Stimulated activated CD8-positive, alpha-beta memory T cell treated with anti-CD3 and anti-CD28 coated beads, Interleukin-15, amount 100 ng/mL, for 48 hours (primary cell): ENCODE data around the gene TAAR2.
"Not testable (repeated sequence)": the region's sequence is repeated elsewhere in the genome, so short reads cannot be mapped to it uniquely, and the experiment has no call there.

Source experiments
- DNase-seq, 2 donors: peaks; one replicate each; pipeline ENCODE4 v3.0.0-alpha.2; 2020; ENCODE audit warnings: low read depth in 2 of 2

TAAR2 gene, protein sequence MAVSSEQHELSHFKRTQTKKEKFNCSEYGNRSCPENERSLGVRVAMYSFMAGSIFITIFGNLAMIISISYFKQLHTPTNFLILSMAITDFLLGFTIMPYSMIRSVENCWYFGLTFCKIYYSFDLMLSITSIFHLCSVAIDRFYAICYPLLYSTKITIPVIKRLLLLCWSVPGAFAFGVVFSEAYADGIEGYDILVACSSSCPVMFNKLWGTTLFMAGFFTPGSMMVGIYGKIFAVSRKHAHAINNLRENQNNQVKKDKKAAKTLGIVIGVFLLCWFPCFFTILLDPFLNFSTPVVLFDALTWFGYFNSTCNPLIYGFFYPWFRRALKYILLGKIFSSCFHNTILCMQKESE

GRCh38 chr6:132624175-132624574 is at the start of gene TAAR2:
Gene TAAR2 (minus strand): TSS chr6:132624275. CDS start chr6:132624275, 0 bp downstream.
- no peak for DNase-seq

DNA sequence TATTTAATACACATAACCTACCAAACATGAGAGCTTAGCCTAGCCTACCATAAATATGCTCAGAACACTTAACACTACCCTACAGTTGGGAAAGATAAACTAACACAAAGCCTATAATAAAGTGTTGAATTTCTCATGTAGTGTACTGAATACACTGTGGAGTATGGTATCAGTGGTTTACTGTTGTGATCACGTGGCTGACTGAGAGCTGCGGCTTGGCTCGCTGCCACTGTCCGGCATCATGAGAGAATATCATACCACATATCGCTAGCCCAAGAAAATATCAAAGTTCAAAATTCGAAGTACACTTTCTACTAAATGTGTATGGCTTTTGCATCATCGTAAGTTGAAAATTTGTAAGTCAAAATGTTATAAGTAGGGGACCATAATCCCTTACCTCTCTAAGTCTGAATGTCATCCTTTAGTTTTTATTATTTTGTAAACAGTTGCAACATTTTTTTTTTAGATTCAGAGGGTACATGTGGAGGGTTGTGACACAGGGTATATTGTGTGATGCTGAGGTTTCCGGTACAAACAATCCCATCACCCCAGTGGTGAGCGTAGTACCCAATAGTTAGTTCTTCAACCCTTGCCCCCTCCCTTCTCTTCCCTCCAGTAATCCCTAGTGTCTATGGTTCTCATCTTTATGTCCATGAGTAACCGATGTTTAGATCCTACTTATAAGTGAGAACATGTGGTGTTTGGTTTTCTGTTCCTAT is 49.5 kb upstream of the TAAR2 start:
- no peak for DNase-seq

DNA sequence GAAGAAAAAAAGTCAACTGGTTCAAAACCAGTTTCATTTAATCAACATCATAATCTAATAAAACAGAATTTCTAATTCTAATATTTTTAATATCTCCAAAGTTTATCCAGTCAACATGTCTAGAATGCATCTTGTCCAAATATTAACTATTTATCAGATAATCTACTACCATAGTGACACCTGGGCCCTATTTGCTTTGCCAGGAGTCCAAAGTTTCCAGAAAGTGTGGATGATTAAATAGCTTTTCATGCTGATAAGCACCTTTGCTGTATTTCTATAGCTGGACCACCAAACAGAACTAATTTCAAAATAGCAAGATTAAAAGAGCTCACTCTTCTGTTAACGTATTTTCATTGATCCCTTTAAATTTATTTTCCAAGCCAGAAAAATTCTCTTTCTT is 47.2 kb upstream of the TAAR2 start:
- DNase-seq: no peak

GRCh38 chr6:132669690-132670291 is 45.7 kb upstream of the TAAR2 start:
- DNase-seq: no peak

GRCh38 chr6:132666118-132666517 is 42.0 kb upstream of the TAAR2 start:
- DNase-seq: no peak

GRCh38 chr6:132664309-132665034 is 40.4 kb upstream of the TAAR2 start:
- no peak for DNase-seq

DNA sequence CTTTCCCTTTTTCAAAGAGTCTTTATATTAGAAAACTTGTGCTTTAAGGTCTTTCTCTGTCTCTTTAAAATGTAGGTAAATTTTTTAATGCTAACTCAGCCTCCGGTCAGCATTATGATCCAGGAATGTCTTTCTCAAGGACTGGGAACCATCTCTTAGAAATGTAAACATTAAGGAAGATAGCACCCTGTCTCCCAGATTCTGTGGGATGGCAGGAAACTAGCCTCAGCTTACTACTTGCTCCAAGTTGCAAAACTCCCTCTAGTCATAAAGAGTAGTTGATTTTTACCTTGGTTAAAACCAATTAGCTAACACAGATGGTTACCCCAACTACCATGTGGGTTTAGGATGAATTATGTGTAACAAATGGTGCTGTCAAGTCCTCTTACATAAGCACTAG is 39.6 kb upstream of the TAAR2 start:
- DNase-seq: no peak

DNA sequence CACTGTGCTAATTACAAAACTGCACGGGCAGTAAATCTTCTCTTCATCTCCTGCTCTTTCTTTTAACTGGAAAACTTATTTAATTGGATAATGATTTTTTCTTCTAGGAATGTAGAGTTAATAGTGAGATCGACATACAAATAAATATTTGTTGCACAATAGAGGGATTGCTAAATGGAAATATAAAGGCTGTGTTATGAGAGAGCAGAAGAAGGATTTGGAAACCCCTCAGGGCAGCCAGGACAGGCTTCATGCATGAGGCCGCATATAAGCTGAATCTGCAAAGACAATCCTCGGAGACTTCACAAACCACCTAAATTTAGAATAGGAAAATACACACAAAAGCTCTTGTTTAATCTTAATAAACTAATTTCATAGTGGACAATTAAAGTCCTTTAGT is 37.8 kb upstream of the TAAR2 start:
- DNase-seq: no peak

- DNase-seq: no peak
Observed at GRCh38 chr6:132659082-132659481, 35.0 kb upstream of the TAAR2 start, which contains the start of gene TAAR1. Gene TAAR1 (minus strand): TSS chr6:132659182. CDS start chr6:132646003, 13,179 bp downstream.

GRCh38 chr6:132651062-132651461 is 27.0 kb upstream of the TAAR2 start:
- DNase-seq: no peak

DNA sequence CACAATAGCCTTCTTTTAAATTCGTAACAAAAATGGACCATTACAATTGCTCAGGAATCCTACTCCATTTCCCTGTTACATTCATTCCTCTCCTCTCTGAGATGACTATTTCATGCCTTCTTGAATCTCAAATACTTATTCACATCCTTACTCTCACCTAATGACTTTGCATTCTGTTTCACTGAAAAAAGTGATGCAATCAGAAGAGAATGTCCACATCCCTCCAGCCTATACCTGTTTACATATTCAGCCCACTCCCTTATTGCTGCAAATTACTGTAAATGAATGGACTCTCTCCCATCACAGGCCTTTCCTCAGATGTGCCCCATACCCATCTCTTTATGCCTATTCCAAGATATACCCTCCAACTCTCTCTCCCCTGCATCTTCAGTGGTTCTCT is 26.4 kb upstream of the TAAR2 start:
- DNase-seq: no peak

GRCh38 chr6:132648828-132649227 is 24.8 kb upstream of the TAAR2 start:
- no peak for DNase-seq

DNA sequence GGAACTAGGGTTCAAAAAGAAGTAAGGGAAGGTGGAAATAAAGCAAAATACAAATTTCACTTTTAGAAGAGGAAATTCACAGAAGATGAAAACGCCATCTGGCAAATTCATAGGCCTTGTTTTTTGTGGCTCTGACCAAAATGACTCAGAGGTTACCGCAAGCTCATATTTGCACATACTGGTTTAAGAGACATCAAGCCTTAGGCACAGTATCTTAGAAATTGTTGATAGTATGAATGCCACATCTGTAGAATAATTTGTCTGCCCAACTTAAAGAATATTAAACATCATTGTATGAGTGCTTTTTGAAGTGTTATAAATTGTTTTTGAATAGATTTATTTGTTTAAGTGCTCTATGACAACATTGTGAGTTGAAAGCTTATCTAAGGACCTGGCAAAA is 24.3 kb upstream of the TAAR2 start:
- no peak for DNase-seq

GRCh38 chr6:132643547-132643946 is 19.5 kb upstream of the TAAR2 start:
- no peak for DNase-seq

- not testable (repeated sequence) for DNase-seq
Observed at GRCh38 chr6:132637135-132637534, 13.1 kb upstream of the TAAR2 start.

GRCh38 chr6:132635906-132636305 is 11.8 kb upstream of the TAAR2 start:
- not testable (repeated sequence) for DNase-seq

DNA sequence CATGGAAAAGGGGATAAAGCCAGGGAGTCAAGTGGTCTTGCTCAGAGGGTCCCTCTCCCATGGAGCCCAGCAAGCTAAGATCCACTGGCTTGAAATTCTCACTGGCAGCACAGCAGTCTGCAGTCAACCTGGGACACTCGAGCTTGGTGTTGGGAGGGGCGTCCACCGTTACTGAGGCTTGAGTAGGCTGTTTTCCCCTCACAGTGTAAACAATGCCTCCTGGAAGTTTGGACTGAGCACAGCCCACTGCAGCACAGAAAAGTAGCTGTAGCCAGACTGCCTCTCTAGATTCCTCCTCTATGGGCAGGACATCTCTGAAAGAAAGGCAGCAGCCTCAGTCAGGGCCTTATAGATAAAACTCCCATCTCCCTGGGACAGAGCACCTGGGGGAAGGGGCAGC is 11.2 kb upstream of the TAAR2 start:
- DNase-seq: not testable (repeated sequence)

- no peak for DNase-seq
Observed at GRCh38 chr6:132634796-132635195, 10.7 kb upstream of the TAAR2 start.

DNA sequence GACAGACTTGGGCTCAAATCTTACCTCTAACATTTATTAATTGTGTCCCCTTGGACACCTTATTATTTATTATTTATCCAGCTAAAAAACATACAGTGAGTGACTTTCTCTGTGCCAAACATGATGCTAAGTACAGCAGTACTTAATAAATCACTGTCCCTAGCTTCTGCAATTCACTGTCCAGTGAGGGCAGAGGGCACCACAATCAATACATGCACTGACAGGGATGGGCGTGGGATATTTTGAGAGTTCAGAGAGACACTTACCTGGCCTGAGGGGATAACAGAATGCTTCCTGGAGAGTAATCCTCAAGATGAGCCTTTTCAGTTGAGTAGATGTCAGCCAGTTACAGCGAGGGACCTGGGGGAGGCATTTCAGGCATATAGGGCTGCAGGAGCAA is 9.3 kb upstream of the TAAR2 start:
- DNase-seq: no peak

- DNase-seq: no peak
Observed at GRCh38 chr6:132623106-132623845, 799 bp downstream of the TAAR2 start.

DNA sequence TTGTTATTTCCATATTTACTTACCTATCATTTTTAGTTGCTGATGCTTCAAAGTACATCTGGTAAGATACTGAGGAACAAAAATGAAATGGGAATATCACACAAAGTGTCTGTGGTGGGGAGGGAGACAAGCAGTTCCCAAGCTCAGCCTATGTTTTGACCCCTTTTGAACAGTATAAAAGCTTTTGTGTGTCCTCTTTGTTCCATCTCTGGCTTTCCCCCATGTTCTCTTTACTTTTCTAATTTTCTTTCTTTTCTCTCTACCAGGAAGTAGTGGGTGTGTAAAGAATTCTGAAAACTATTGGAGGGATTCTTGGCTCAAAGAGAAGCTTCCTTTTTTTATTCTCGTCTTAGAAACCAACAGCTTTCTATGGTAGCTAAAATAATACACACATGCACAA is 7.4 kb downstream of the TAAR2 start:
- DNase-seq: no peak
